C4-2B (cell line): ENCODE results near the gene CKB.

Experiments
- H3K27ac ChIP-seq: fragments of 450-650 bp; 2 replicates; pipeline ENCODE4 v1.5.1; 2017
- ZFX ChIP-seq: fragments of 450-650 bp; IDR thresholded peaks from 2 replicates; pipeline ENCODE4 v1.6.1; 2017
- TF ChIP-seq, protein P1 (sequence below): fragments of 450-650 bp; conservative IDR thresholded peaks from 2 replicates; pipeline ENCODE4 v1.5.1; 2017; ENCODE audit warnings: mild to moderate bottlenecking

Gene CKB

DNA sequence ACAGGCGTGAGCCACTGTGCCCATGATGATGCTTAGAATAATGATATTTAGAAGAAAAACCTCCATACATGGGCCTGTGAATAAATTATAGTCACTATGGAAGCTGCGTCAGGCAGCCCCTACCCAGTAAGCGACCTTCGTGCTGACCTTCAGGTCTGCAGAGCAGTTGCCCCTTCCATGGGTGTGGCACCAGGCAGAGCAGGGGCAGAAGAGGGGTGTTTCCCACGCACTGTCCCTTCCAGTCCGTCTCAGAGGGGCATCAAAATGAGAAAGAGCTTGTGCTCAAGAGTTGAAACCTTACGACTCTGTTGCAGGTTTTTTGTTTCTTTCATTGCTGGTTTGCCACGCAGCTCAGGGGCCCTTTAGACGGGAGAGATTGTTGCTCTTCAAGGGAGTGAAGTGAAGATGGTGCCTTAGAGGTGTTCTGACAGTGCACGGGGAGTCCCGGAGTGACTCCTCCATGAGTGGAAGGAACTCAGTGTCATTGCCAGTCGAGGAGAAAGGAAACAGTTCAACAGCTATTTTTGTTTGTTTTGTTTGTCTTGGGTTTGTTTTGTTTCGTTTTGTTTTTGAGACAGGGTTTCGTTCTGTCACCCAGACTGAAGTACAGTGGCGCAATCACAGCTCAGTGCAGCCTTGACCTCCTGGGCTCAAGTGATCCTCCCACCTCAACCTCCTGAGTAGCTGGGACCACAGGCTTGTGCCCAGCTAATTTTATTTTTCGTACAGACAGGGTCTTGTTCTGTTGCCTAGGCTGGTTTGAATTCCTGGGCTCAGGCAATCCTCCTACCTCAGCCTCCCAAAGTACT is 13.9 kb downstream of the CKB start:
- TF ChIP-seq, protein P1, sequence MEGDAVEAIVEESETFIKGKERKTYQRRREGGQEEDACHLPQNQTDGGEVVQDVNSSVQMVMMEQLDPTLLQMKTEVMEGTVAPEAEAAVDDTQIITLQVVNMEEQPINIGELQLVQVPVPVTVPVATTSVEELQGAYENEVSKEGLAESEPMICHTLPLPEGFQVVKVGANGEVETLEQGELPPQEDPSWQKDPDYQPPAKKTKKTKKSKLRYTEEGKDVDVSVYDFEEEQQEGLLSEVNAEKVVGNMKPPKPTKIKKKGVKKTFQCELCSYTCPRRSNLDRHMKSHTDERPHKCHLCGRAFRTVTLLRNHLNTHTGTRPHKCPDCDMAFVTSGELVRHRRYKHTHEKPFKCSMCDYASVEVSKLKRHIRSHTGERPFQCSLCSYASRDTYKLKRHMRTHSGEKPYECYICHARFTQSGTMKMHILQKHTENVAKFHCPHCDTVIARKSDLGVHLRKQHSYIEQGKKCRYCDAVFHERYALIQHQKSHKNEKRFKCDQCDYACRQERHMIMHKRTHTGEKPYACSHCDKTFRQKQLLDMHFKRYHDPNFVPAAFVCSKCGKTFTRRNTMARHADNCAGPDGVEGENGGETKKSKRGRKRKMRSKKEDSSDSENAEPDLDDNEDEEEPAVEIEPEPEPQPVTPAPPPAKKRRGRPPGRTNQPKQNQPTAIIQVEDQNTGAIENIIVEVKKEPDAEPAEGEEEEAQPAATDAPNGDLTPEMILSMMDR: no peak
- no peak for TF ChIP-seq ZFX
- no peak overlapping the region for H3K27ac ChIP-seq

DNA sequence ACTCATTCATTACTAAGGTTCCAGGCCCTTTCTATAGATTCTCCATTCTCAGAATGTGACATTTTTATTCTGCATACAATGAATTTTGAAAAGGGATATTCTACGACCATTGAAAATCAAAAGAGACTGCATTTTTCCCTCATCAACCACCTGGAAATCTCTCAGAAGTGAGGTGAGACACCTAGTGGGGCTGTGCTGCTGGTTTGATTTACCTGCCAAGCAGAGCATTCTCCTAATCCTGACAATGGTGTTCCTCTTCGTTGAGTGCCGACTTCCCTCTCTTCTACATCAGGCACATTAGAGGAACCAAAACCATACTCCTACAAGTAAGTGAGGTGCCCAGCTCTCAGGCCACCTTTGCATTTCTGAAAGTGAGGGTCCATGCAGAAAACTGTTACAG is 14.9 kb downstream of the CKB start:
- TF ChIP-seq, protein P1: no peak
- no peak for TF ChIP-seq ZFX
- H3K27ac ChIP-seq: no peak overlapping the region

DNA sequence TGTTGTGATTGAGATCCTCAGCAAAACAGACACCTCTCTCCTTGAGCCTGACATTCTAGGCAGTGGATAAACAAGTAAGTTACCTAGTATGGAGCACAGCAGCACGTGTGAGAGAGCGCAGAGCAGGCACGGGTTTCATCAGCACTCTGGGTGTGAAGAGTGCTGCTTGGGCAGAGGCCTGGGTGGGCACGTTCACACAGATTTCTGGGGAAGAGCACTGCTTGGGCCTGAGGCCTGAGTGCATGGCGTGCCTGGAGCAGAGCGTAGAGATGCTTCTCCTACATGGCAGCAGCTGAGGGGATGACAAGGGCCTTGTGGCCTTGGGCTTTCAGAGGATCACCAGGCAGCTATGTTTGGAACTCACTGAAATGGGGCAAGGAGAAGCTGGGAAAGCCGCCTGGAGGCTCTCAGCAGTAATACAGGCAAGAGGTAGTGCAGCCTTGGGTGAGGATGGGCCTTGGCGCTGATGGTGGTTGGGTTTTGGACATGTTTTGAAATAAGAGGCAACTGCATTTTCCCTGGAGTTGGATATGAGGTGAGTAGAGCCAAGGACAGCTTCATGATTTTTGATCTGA is 17.6 kb downstream of the CKB start:
- H3K27ac ChIP-seq: no peak overlapping the region
- TF ChIP-seq, protein P1: no peak
- no peak for TF ChIP-seq ZFX

DNA sequence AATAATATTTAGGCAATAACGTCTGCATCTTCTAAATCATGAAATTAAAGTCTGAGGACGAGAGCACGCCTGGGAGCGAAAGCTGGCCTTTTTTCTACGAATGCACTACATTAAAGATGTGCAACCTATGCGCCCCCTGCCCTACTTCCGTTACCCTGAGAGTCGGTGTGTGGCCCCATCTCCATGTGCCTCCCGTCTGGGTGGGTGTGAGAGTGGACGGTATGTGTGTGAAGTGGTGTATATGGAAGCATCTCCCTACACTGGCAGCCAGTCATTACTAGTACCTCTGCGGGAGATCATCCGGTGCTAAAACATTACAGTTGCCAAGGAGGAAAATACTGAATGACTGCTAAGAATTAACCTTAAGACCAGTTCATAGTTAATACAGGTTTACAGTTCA is 19.3 kb downstream of the CKB start:
- TF ChIP-seq, protein P1: no peak
- no peak for TF ChIP-seq ZFX
- H3K27ac ChIP-seq: no peak overlapping the region

DNA sequence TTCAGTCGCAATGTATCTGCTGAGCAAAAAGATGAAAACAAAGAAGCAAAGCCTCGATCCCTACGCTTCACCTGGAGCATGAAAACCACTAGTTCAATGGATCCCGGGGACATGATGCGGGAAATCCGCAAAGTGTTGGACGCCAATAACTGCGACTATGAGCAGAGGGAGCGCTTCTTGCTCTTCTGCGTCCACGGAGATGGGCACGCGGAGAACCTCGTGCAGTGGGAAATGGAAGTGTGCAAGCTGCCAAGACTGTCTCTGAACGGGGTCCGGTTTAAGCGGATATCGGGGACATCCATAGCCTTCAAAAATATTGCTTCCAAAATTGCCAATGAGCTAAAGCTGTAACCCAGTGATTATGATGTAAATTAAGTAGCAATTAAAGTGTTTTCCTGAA is 19.8 kb downstream of the CKB start:
- no peak overlapping the region for H3K27ac ChIP-seq
- TF ChIP-seq, protein P1: no peak
- no peak for TF ChIP-seq ZFX

DNA sequence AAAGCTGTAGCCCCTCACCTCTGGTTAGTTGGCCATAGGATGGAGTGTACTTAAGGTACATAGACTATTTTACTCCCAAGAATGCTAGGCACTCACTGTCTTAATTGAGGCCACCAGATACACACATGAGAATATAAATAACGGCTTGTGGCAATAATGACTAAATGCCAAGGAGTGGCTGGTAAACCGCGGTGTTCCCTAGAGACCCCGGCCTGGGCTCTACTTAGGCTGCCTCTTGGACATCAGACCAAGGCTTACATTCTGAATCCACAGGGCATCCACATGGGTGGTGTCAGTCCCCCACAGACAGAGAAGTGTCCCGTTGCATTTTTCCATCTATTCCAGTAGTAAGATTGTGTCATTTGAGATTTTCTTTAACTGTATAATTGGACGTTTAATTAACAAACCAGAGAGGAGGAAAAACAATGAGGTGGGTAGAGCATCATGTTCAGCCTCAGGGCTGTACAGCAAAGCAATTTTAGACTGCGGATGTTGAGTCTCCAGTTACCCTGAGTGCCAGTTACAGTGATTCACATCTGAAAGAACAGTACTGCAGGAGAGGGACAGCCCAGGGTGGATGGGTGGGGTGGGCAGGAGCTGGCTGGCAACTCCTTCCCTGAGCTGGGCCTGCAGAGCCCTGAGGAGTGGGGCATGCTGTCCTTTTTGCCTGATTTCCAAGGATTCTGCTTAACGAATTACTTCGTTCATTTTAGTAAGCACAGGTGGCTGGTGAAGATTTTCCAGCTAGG is 20.5 kb downstream of the CKB start:
- H3K27ac ChIP-seq: no peak overlapping the region
- TF ChIP-seq ZFX: no peak
- TF ChIP-seq, protein P1: no peak
